Omental fat pad (tissue), 4 donors: Measurements from ENCODE around the gene F2RL3. TPM values are rescaled to one million over a fixed set of nuclear protein-coding genes. Genes with fewer than 3 reads are reported as not detected.
"Not testable (repeated sequence)": the region's sequence is repeated elsewhere in the genome, so short reads cannot be mapped to it uniquely, and the experiment has no call there.

Source experiments
- ATAC-seq: fragments of 150-250 bp; one replicate; pipeline ENCODE4 v1.9.1; 2016; ENCODE audit warnings: mild to moderate bottlenecking, moderate library complexity; ENCODE audit not compliant: low FRiP score
- DNase-seq: peaks from one replicate; pipeline ENCODE4 v3.0.0-alpha.2; 2019; ENCODE audit warnings: low spot score
- CTCF ChIP-seq, 3 donors: fragments of 450-650 bp; IDR thresholded peaks; one replicate each; pipeline ENCODE4 v1.5.1; 2016 to 2017; ENCODE audit warnings: antibody characterized with exemption in 3 of 3, mild to moderate bottlenecking in 3 of 3, moderate library complexity in 2 of 3
- total RNA-seq, 4 donors: library from RNA; depleted of rRNA; stranded (reverse); fragments of >200 nt; gene quantifications; one replicate each; pipeline ENCODE4 v1.1.0, GENCODE V29; 2016

Gene F2RL3
- total RNA-seq, 4 donors from 2014 or later, result 4.1 to 31.8 (median 9.2) TPM

- ATAC-seq (no peak), DNase-seq (no peak)
- TF ChIP-seq CTCF (IDR thresholded peaks at IDR 0.05), result no peak
These were observed 14.4 kb upstream of the F2RL3 start for GRCh38 chr19:16874250-16874977.

- ATAC-seq, DNase-seq: not testable (repeated sequence)
These were observed 13.9 kb upstream of the F2RL3 start for GRCh38 chr19:16874978-16875299.

- no peak for DNase-seq
- no peak for TF ChIP-seq CTCF (IDR thresholded peaks at IDR 0.05)
- no peak for ATAC-seq
These were observed 12.9 kb upstream of the F2RL3 start for GRCh38 chr19:16875584-16876555.

GRCh38 chr19:16876904-16877361 lies 11.9 kb upstream of the F2RL3 start:
- TF ChIP-seq CTCF (IDR thresholded peaks at IDR 0.05), result no peak
- DNase-seq (no peak), ATAC-seq (peak; percentile 29)

- DNase-seq, result no peak
- ATAC-seq, result no peak
- no peak for TF ChIP-seq CTCF (IDR thresholded peaks at IDR 0.05)
These were observed 11.2 kb upstream of the F2RL3 start for GRCh38 chr19:16877581-16877980.

GRCh38 chr19:16878181-16878965 lies 10.4 kb upstream of the F2RL3 start:
- ATAC-seq (no peak), DNase-seq (no peak)
- TF ChIP-seq CTCF (IDR thresholded peaks at IDR 0.05), result no peak
